Measurements from ENCODE around the gene LRMDA.
"Not testable (repeated sequence)": the region's sequence is repeated elsewhere in the genome, so short reads cannot be mapped to it uniquely, and the experiment has no call there.

Gene LRMDA

GRCh38 chr10:75617485-75618155 lies 186.2 kb downstream of the LRMDA start:
- no peak overlapping the region for H3K4me3 ChIP-seq (ENCODE audit: low read depth, low read length)
- TF ChIP-seq CTCF (IDR thresholded peaks at IDR 0.05; ENCODE audit: borderline replicate concordance, insufficient read depth, low read depth, low read length) = no peak

GRCh38 chr10:75619635-75620034 lies 188.2 kb downstream of the LRMDA start:
- no peak overlapping the region for H3K4me3 ChIP-seq (ENCODE audit: low read depth, low read length)
- no peak for TF ChIP-seq CTCF (IDR thresholded peaks at IDR 0.05; ENCODE audit: borderline replicate concordance, insufficient read depth, low read depth, low read length)

- no peak for TF ChIP-seq CTCF (IDR thresholded peaks at IDR 0.05; ENCODE audit: borderline replicate concordance, insufficient read depth, low read depth, low read length)
- H3K4me3 ChIP-seq (ENCODE audit: low read depth, low read length) = no peak overlapping the region
Measured at GRCh38 chr10:75620356-75620755, 188.9 kb downstream of the LRMDA start.

GRCh38 chr10:75621003-75621402 lies 189.6 kb downstream of the LRMDA start:
- H3K4me3 ChIP-seq (ENCODE audit: low read depth, low read length) = not testable (repeated sequence)

- no peak for TF ChIP-seq CTCF (IDR thresholded peaks at IDR 0.05; ENCODE audit: borderline replicate concordance, insufficient read depth, low read depth, low read length)
- H3K4me3 ChIP-seq (ENCODE audit: low read depth, low read length) = no peak overlapping the region
Measured at GRCh38 chr10:75622503-75622902, 191.1 kb downstream of the LRMDA start.

GRCh38 chr10:75623310-75624093 lies 192.1 kb downstream of the LRMDA start:
- no peak for TF ChIP-seq CTCF (IDR thresholded peaks at IDR 0.05; ENCODE audit: borderline replicate concordance, insufficient read depth, low read depth, low read length)
- H3K4me3 ChIP-seq (ENCODE audit: low read depth, low read length) = no peak overlapping the region

- no peak for TF ChIP-seq CTCF (IDR thresholded peaks at IDR 0.05; ENCODE audit: borderline replicate concordance, insufficient read depth, low read depth, low read length)
- H3K4me3 ChIP-seq (ENCODE audit: low read depth, low read length) = no peak overlapping the region
Measured at GRCh38 chr10:75624638-75625037, 193.2 kb downstream of the LRMDA start.
